ENCODE results near the gene MICU1.

DNA sequence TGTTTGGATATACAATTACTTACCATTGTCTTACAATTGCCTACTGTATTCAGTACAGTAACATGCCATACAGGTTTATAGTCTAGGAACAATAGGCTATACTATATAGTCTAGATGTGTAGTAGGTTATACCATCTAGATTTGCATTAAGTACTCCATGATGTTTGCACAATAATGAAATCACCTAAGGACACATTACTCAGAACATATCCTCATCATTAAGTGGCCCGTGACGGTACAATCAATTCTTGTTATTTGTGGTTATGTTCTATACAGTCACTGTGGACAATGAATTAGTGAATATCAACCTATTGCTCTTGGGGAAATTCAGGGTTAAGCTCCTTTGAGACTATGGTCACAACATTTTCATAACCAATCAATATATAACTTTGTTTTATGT, 75.6 kb downstream of the MICU1 start:
- TF ChIP-seq MYC (IDR thresholded peaks at IDR 0.05; ENCODE audit: low read depth, low read length) = no peak
- TF ChIP-seq, protein P1, sequence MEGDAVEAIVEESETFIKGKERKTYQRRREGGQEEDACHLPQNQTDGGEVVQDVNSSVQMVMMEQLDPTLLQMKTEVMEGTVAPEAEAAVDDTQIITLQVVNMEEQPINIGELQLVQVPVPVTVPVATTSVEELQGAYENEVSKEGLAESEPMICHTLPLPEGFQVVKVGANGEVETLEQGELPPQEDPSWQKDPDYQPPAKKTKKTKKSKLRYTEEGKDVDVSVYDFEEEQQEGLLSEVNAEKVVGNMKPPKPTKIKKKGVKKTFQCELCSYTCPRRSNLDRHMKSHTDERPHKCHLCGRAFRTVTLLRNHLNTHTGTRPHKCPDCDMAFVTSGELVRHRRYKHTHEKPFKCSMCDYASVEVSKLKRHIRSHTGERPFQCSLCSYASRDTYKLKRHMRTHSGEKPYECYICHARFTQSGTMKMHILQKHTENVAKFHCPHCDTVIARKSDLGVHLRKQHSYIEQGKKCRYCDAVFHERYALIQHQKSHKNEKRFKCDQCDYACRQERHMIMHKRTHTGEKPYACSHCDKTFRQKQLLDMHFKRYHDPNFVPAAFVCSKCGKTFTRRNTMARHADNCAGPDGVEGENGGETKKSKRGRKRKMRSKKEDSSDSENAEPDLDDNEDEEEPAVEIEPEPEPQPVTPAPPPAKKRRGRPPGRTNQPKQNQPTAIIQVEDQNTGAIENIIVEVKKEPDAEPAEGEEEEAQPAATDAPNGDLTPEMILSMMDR (IDR thresholded peaks at IDR 0.05; ENCODE audit: extremely low read depth in 1 of 2, insufficient read depth in 1 of 2, low read depth in 1 of 2, low read length in 2 of 2) = no peak

All from endothelial cell of umbilical vein (primary cell).